HG02840 (cell line): ENCODE data around the gene SLC25A48.
"Not testable (repeated sequence)": the region's sequence is repeated elsewhere in the genome, so short reads cannot be mapped to it uniquely, and the experiment has no call there.

Experiments
- ATAC-seq: cut with Tn5 transposase; IDR thresholded peaks from one replicate; pipeline ENCODE4 v1.9.1; 2021; ENCODE audit warnings: mild to moderate bottlenecking, moderate library complexity, moderate number of reproducible peaks; ENCODE audit not compliant: unreplicated experiment, low FRiP score

The SLC25A48 gene

DNA sequence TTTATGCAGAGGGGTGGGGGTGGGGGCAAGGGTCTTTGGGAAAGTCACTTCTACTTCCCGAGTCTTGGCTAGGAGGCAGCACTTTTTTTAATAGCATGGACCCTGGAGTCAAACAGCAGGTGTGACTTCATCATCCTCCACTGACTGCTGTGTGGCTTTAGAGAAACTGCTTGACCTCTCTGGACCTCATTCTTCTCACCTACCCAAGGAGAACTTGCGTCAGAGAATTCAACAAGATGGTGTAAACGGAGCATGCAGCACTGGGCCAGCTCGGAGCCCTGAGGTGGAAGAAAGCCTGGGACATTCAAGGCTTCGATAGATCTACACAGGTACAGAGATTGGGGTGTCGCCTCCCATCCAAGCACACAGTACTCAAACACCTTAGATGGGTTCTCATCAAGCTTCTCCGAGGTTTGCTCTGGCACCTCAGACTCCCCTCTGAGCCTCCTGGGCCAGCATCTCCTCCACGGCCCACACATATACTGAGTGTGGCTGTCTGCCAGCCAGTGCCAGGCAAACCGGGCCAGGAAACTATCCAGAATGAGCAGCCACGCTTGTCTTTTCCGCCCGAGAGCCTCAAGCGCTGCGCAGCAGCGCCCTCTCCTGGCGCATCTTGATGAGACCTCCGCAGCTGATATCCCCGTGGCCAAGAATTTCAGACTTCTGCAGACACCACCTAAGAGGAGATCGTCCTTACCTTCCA is 4.6 kb upstream of the SLC25A48 start:
- no peak for ATAC-seq

GRCh38 chr5:135830384-135830700 is 4.1 kb upstream of the SLC25A48 start:
- no peak for ATAC-seq

DNA sequence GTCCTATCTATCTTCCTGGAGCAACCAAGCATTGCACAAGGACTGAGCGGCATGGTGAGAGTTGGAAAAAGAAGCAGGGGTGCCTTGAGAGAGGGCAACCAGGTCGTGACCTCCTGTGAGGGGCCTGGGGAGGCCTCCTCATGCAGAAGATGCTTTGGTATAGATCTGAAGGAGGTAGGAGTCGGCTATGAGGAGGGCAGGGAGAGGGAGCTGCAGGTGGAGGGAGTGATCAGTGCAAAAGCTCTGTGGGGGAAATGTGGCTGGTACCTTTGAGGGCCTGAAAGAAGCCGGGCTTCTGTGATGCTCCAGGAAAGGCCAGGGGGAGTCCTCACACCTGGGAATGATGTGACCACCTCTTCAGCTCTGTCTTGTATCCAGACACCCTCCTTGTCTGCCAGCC is 3.6 kb upstream of the SLC25A48 start:
- no peak for ATAC-seq

DNA sequence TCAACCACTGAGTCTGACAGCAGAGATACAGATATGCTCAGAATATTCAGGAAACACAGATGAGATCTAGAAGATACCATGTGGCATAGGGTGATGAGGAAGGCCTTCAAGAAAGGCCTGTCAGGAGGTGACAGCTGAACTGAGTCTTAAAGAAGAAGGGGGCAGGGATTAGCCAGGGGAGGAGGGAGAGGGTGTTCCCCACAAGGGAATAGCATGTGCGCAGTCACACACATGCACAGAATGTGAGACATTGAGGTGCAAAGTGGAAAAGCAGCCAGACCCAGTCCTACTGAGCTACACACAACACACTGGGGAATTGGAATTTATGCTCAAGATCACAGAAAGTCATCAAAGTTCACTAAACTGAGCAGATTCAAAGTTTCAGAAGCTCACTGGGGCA is 3.0 kb upstream of the SLC25A48 start:
- ATAC-seq = no peak

GRCh38 chr5:135831851-135832555 is 2.5 kb upstream of the SLC25A48 start:
- no peak for ATAC-seq

DNA sequence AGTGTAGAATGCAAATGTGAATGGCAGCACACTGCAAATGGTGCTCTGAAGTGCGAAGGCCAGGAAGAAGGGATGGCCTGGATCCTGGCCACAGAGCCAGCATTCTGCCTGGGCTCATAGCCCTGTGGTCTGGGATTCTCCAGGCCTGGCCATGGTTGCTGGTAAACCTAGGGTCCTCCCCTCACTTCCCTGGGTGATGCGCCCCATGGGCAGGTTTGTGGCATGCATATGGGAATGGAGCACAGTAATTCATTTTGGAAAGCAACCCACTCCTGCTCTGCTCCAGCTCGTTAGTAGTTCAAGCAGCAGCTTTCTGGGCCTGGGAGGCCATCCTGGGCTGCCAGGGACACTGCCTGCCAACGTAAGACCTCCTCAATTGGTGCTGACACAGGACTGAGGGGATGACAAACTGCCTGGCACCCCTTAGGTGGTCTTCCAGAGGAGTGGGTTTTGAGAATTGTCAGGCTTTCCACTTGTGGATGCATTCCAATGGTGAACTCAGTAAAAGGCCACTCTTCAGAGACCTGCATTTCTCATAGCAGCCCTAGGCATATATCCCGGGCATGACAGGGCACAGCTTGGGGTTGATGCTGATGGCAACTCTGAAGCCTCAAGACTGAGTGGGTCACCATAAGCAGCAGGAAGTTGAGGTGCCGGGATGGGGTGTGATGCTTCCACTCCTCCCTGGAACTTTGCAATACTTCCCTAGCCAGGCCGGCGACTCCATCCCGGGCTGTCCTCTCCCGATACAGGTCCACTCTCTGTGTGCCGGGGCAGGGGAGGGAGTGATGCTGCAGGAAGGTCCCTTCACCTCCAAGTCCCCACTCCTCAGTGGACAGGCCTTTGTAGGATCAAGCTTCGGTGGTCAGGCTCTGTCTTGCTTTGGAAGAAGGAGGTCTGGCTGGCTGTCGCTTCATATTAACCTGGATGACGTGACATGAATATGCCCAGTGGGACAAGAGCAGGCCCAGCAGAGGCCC is 1.2 kb upstream of the SLC25A48 start:
- no peak for ATAC-seq

DNA sequence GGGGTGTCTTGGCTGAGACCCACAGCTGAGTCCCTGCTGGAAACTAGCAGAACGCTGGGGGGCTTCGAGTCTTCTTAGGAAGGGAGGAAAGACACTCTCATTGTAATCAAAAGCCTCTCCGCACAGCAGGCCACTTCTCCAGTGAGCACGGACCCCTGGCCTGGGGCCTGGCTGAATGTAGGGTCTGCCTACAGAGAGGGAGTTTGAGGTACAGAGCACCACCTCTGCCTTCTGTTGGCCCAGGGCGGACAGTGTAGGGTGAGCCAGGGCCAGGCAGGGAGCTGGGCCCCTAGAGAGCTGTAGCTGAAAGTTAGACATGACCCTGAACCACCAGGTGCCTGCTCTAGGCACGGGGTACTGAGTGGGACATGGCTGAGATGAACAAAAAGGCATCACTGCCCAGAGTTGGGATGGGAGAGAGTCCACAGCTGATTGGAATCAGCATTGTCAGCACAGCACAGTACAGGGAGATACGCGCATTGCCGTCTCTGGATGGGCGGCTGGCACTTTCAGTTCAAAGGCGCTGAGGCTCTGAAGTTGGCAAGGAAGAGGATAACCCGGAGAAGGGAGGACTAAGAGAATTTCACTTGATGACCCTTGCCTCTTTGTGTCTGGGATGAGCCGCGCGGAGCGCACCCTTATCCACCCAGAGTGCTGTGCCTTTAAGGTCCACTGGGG is 363 bp upstream of the SLC25A48 start:
- no peak for ATAC-seq

GRCh38 chr5:135835766-135836165 is 1.3 kb downstream of the SLC25A48 start:
- no peak for ATAC-seq

DNA sequence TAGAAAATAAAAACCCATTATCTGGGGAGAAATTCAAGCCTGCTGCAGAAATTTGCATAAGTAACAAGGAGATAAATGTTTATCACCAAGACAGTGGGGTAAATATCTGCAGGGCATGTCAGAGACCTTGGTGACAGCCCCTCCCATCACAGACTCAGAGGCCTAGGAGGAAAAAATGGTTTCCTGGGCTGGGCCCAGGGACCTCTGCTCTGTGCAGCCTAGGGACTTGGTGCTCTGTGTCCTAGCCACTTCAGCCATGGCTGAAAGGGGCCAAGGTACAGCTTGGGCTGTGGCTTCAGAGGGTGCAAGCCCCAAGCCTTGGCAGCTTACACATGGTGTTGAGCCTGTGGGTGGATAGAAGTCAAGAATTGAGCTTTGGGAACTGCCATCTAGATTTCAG is 3.9 kb downstream of the SLC25A48 start:
- ATAC-seq = not testable (repeated sequence)

DNA sequence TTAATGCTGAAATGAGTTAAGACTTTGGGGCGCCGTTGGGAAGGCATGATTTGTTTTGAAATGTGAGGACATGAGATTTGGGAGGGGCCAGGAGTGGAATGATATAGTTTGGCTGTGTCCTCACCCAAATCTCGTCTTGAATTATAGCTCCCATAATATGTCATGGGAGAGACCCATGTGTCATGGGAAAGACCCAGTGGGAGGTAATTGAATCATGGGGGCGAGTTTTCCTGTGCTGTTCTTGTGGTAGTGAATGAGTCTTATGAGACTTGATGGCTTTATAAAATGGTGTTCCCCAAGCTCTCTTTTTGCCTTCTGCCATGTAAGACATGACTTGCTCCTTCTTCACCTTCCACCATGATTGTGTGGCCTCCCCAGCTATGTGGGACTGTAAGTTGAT is 5.1 kb downstream of the SLC25A48 start:
- no peak for ATAC-seq

- no peak for ATAC-seq
These were observed 6.5 kb downstream of the SLC25A48 start for GRCh38 chr5:135840959-135841358.

GRCh38 chr5:135842737-135843136 is 8.3 kb downstream of the SLC25A48 start:
- ATAC-seq = no peak

DNA sequence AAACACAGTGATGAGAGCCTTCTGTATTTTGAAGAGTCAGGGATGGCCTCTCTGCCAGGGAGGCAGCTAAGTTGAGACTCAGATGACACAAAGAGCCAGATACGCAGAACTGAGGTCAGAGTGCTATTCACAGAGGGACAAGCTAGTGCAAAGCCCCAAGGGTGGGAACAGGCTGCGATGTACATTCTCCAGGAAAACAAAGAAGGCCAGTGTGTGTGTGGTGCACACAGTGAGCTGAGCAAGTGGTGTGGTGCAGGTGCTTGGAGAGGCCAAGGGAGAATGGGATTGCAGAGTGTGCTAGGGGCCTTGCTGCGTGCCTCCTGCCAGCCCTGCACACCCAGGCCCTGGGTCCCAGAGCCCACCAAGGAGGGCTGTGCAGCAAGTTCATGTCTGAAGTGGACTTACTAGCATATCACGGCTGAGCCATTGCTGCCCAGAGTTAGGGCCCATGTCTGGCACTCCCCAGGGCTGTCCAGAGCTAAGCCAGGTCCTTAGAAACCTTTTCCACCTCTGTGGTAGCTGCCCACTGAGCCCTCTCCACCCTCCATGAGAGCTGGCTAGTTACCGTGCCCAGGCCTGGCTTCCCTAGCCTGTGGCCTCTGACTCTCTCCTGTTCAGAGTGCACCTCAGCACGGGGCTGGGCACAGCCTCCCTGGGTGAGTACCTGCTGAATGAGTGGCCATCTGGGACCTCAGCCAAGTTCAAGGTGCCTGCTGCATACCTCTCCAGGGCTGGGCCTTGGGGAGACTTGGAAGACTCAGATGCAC is 9.3 kb downstream of the SLC25A48 start:
- no peak for ATAC-seq

DNA sequence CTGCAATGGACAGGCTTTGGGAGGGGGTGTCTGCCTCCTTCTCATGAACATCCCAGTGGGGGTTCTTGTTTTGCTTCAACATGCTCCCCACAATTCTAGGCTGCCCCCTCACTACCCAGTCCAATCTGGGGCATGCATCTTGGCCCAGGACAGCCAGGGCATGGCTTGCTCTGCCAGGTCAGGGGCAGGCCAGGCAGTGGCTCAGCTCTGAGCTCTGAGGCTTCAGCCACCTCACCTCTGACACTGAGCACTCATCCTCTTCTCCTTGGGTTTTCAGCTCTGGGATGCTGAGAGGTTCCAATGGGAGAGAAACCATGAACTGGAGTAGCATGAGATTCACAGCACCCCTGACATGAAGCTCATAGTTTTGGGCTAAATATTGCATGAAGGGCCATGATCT is 11.8 kb downstream of the SLC25A48 start:
- no peak for ATAC-seq

DNA sequence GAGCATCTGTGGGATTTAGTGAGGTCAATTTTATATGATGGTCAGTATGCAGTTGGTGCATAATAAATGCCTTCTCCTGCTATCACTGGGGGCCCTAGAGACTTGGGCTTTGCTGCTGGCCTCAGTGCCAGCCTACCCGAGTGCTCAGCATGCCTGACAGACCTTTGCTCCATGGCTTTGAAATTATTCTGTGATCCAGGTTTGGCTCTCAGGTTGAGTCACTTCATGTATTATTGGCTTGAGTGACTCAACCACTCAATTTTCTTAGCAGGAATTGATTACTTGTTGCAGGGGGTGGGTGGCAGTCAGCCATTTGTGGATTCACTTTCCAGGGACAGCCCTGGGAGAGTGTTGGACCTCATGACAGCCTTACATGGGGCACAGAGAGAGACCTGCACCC is 13.5 kb downstream of the SLC25A48 start:
- no peak for ATAC-seq

DNA sequence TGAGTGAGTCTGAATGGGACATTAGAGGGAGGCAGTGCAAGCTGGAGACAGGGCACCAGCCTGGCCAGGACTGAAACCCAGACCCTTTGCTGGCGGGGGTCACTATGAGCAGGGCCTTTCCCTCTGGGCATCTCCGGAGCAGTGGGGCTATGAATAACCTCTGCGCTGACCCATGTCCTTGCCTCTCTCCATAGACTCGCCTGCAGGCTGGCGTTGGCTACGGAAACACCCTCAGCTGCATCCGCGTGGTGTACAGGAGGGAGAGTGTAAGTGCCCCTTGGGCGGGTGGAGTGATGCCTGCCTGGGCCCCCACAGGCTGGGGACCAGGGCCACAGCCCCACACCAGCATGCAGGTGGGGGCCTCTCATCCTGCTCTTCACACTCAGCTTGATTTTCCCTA is 15.8 kb downstream of the SLC25A48 start:
- no peak for ATAC-seq

DNA sequence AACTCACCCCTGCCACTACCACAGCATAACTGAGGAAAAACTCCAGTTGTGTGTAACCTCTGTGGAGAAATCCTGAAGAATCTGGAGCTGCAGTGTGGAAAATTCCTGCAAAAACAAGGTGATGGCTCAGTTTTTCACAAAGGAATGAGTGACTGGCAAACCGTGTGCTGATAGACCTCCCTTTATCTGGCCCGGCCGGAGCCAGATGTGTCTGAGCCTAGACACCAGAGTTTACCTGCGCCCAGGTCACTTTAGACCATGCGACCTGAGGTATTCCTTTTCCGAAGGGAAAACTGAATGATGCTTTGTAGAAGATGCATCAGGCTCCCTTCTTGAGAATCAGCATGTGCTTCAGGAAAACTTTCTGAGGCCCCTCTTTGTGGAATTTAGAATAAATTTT is 16.2 kb downstream of the SLC25A48 start:
- ATAC-seq = no peak

- ATAC-seq = no peak
These were observed 16.9 kb downstream of the SLC25A48 start for GRCh38 chr5:135851186-135851914.
